Muscle layer of duodenum (tissue), 2 donors: ENCODE data around the gene AQP6.
A peak's percentile ranks its signal among the peaks of the same experiment; 100 is the strongest.

Experiments
- H3K27ac ChIP-seq: one replicate; pipeline ENCODE4 v1.7.0; 2013; ENCODE audit warnings: mild to moderate bottlenecking, low read length
- H3K27me3 ChIP-seq: one replicate; pipeline ENCODE4 v1.7.0; 2013; ENCODE audit warnings: low read depth, mild to moderate bottlenecking, control low read depth, low read length
- H3K36me3 ChIP-seq, 2 donors: one replicate each; pipeline ENCODE4 v1.7.0; 2013; ENCODE audit warnings: low read length in 2 of 2, control low read depth in 1 of 2, mild to moderate bottlenecking in 1 of 2; ENCODE audit not compliant: insufficient read depth in 2 of 2, control insufficient read depth in 1 of 2
- H3K4me1 ChIP-seq, 2 donors: one replicate each; pipeline ENCODE4 v1.7.0; 2013; ENCODE audit warnings: low read length in 2 of 2, mild to moderate bottlenecking in 2 of 2, control low read depth in 1 of 2, moderate library complexity in 1 of 2; ENCODE audit not compliant: insufficient read depth in 2 of 2, control insufficient read depth in 1 of 2
- H3K4me3 ChIP-seq, 2 donors: one replicate each; pipeline ENCODE4 v1.7.0; 2013; ENCODE audit warnings: low read length in 2 of 2, low read depth in 1 of 2, mild to moderate bottlenecking in 1 of 2
- H3K9me3 ChIP-seq, 2 donors: one replicate each; pipeline ENCODE4 v1.7.0; 2013; ENCODE audit warnings: low read length in 2 of 2, control low read depth in 1 of 2, mild to moderate bottlenecking in 1 of 2; ENCODE audit not compliant: control insufficient read depth in 1 of 2
- donor health status: healthy.

AQP6 gene

DNA sequence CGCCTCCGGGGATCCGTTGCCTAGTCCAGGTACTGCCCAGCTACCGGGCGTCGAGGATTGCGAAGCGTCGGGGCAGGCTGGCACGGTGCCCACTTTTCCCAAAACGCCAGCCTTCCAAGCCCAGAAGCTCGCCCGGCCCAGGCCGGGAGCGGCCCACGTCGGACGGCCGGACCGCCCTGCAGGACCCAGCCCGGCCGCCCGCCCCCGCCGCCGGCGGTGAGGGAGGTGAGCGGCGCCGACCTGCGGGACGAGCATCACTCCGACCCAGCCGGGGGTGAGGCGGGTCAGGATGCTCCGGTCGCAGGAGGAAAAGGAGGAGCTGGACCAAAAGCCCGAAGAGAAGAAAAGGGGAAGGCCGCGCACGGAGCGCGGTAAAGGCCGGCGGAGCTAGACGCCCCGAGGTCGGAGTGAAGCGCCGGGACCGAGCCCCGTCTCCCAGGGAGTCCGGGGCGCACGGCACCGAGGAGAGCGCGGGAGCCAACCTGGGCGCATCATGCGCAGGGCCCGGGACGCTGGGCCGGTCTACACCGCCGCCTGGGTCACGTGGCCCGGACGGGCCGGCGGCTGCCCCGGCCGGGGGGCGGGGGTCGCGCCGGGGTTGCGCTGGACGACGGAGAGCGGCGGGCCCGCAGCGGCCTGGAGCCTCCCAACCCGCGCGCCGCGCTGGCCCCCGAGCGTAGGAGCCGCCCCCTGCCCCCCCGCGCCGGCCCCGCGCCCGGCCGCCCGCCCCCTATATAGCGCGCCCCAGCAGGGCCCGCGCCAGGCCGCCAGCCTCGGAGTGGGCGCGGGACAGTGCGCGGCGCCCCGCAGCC is 11.4 kb upstream of the AQP6 start, which contains the start of gene AQP5:
Gene AQP5 (plus strand): TSS at position 762 of the 812 bp plus-strand sequence. CDS start 146 bp downstream, outside the sequence.
- no peaks in the 10 kb centered on the region for H3K36me3 ChIP-seq
- peaks cover 0 to 16% of the 10 kb centered on the region in 2 donors for H3K4me1 ChIP-seq
- no peak within 1 kb of the TSS for H3K27ac ChIP-seq
- peak within 1 kb of the TSS in 1 of 2 donors; percentile 55 for H3K4me3 ChIP-seq
- peaks cover 49% of the 10 kb centered on the region for H3K27me3 ChIP-seq
- no peaks in the 10 kb centered on the region for H3K9me3 ChIP-seq

DNA sequence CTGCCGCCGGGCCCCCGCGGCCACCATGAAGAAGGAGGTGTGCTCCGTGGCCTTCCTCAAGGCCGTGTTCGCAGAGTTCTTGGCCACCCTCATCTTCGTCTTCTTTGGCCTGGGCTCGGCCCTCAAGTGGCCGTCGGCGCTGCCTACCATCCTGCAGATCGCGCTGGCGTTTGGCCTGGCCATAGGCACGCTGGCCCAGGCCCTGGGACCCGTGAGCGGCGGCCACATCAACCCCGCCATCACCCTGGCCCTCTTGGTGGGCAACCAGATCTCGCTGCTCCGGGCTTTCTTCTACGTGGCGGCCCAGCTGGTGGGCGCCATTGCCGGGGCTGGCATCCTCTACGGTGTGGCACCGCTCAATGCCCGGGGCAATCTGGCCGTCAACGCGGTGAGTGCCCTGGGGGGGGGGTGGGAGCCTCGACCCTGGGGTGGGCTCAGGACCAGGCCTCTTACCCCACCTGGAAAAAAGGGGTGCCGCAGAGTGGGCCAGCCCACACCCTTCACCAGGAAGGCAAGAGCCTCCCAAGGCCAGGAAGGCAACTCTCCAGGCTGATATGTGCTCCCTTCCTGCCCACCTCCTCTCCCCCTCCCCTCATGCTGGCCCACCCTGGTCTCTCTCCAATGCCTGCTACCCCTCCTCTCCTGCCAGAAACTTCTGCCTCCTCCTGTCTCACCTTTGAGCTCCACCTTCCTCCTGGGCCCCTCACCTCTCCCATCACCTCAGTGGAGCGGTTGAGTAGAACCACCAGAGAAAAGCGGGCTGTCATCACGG is 10.6 kb upstream of the AQP6 start:
- Histone ChIP-seq H3K4me1 (peaks cover 0 to 18% of the 10 kb centered on the region in 2 donors), H3K27me3 (peaks cover 41% of the 10 kb centered on the region), H3K4me3 (no peak overlapping the region), H3K9me3 (no peaks in the 10 kb centered on the region), H3K36me3 (no peaks in the 10 kb centered on the region), H3K27ac (no peak overlapping the region)

DNA sequence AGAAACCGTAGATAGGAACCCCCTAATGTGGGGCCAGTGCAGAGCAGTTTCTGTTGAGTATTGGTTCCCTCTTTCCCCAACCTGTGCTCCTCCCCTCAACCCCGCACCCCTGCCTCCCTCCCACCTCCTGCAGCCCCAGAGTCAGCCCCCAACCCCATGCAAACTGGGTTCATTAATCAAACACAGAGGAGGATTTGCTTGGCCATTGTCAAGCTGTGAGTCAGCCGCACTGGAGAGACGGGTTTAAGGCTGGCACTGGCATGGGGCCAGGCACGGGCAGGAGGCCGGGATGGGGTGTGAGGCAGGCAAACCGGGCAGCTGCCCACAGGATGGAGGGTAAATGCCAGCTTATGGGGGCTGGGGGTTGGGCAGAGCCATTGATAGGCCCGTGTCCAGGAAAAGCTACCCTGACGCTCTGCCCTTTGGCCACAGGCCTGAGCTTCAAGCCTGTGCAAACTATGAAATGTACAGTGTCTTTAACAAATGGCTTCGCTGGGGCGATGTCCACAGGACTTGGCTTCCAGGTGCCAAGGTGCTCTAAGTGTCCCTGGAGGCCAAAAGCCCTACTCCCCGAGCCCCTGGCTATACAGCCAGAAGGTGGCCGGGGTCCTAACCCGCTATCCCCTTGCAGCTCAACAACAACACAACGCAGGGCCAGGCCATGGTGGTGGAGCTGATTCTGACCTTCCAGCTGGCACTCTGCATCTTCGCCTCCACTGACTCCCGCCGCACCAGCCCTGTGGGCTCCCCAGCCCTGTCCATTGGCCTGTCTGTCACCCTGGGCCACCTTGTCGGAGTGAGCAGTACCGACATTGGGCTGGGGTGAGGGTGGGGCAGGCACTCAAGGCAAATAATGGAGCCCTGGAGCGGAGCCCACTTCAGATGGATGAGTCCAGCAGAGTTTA is 9.6 kb upstream of the AQP6 start:
- Histone ChIP-seq H3K27me3 (peaks cover 33% of the 10 kb centered on the region), H3K9me3 (no peaks in the 10 kb centered on the region), H3K36me3 (no peaks in the 10 kb centered on the region), H3K4me1 (peaks cover 0 to 26% of the 10 kb centered on the region in 2 donors), H3K4me3 (no peak overlapping the region), H3K27ac (no peak overlapping the region)

DNA sequence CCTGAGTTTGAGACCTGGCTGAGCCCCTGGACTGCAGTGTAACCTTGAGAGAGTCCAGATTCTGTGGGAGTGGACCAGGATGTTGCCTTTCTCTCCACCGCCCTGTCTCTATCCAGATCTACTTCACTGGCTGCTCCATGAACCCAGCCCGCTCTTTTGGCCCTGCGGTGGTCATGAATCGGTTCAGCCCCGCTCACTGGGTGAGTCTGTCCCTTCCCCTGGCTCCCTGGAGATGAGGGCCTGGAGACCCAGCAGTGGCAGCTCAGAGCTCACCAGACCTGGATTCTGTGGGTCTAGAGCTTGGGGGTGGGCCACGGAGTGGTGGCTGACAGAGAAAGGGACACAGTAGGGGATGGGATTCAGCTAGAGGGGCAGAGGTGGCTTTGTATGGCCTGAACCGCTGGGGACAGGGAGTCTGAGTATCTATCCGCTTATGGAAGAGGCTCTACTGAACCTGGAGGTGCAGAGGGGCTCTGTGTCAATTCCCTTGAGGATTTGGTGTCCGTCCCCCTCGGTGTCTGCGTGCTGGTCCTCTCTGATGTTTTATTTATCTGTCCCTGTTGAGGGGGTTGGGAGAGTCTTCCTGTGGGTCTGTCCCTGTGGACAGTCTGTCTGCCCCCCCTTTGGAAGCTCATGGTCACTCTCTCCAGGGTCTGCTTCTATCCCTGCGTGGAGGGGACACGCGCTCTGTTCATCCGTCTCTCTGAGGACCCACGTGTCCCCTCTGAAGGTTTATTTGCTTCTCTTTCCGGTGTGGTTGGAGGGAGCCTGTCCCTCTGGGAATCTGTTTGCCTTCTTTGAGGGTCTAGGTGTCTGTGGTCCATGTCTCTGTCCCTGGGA is 8.6 kb upstream of the AQP6 start:
- Histone ChIP-seq H3K27me3 (peaks cover 25% of the 10 kb centered on the region), H3K4me1 (peaks cover 0 to 26% of the 10 kb centered on the region in 2 donors), H3K36me3 (no peaks in the 10 kb centered on the region), H3K27ac (no peak overlapping the region), H3K4me3 (no peak overlapping the region), H3K9me3 (no peaks in the 10 kb centered on the region)

DNA sequence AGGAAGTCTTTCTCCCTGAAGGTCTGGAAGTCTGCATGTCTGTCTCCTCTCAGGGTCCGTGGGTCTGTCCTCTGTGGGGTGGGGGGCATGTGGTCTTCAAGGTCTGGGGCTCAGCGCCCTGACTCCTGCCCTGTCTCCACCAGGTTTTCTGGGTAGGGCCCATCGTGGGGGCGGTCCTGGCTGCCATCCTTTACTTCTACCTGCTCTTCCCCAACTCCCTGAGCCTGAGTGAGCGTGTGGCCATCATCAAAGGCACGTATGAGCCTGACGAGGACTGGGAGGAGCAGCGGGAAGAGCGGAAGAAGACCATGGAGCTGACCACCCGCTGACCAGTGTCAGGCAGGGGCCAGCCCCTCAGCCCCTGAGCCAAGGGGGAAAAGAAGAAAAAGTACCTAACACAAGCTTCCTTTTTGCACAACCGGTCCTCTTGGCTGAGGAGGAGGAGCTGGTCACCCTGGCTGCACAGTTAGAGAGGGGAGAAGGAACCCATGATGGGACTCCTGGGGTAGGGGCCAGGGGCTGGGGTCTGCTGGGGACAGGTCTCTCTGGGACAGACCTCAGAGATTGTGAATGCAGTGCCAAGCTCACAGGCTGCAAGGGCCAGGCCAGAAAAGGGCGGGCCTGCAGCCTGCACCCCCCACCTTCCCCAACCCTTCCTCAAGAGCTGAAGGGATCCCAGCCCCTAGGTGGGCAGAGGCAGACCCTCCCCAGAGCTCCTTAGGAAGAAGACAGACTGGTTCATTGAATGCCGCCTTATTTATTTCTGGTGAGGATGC is 7.7 kb upstream of the AQP6 start:
- Histone ChIP-seq H3K4me1 (peaks cover 0 to 26% of the 10 kb centered on the region in 2 donors), H3K27me3 (peaks cover 16% of the 10 kb centered on the region)

DNA sequence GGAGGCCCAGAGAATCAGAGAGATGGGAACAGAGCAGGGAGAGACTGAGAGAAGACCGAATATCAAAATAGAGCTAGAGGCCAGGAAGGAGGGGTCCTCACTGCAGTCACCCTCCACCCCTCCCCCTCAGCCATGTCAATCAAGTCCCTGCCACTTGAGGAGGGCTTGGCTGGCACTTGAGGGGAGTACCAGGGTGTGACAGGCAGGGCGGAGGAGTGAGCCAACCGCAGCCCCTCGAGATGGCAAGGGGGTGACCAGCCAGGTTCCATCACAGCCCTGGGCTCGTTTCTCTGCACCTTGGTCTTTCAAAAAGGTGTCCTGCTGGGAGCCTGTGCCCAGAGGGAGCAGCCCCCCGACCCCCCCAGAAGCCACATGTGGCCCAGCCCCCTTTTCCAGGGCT is 6.9 kb upstream of the AQP6 start:
- no peaks in the 10 kb centered on the region for H3K9me3 ChIP-seq
- no peak overlapping the region for H3K27ac ChIP-seq
- peaks cover 0 to 26% of the 10 kb centered on the region in 2 donors for H3K4me1 ChIP-seq
- H3K4me3 ChIP-seq, result no peak overlapping the region
- H3K36me3 ChIP-seq, result no peaks in the 10 kb centered on the region
- H3K27me3 ChIP-seq, result peaks cover 8% of the 10 kb centered on the region

More for the DNA sequence above, 7.7 kb upstream of the AQP6 start:
- no peaks in the 10 kb centered on the region for H3K9me3 ChIP-seq
- H3K27ac ChIP-seq, result no peak overlapping the region
- no peaks in the 10 kb centered on the region for H3K36me3 ChIP-seq
- H3K4me3 ChIP-seq, result no peak overlapping the region

DNA sequence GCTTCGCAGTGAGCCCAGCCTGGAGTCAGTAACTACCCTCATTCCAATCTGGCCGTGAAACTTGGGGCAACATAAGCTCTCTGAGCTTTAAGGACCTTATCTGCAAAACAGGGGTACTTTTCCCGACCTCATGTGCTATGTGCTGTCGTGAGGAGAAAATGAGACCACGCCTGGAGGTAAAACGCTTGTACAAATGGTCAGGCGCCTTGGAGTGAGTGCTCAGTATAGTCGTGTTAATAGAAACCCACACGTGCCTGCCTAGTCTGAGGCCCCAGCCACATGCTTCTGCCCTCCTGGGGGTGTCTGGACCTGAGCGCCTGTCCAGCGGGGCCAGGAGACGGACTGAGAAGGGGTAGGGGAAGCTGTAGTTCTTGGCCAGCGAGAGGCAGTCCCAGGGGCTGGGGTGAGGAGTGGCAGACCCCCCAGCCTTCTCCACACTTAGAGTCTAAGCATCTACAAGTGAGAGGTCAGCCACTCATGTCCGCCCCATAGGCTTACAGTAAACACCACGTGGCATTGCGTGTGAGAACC is 6.2 kb upstream of the AQP6 start:
- H3K27me3 ChIP-seq, result peaks cover 4% of the 10 kb centered on the region
- H3K9me3 ChIP-seq, result no peaks in the 10 kb centered on the region
- H3K4me1 ChIP-seq, result peaks cover 0 to 23% of the 10 kb centered on the region in 2 donors
- H3K4me3 ChIP-seq, result peak overlapping the region in 1 of 2 donors; percentile 66
- no peak overlapping the region for H3K27ac ChIP-seq
- H3K36me3 ChIP-seq, result no peaks in the 10 kb centered on the region

DNA sequence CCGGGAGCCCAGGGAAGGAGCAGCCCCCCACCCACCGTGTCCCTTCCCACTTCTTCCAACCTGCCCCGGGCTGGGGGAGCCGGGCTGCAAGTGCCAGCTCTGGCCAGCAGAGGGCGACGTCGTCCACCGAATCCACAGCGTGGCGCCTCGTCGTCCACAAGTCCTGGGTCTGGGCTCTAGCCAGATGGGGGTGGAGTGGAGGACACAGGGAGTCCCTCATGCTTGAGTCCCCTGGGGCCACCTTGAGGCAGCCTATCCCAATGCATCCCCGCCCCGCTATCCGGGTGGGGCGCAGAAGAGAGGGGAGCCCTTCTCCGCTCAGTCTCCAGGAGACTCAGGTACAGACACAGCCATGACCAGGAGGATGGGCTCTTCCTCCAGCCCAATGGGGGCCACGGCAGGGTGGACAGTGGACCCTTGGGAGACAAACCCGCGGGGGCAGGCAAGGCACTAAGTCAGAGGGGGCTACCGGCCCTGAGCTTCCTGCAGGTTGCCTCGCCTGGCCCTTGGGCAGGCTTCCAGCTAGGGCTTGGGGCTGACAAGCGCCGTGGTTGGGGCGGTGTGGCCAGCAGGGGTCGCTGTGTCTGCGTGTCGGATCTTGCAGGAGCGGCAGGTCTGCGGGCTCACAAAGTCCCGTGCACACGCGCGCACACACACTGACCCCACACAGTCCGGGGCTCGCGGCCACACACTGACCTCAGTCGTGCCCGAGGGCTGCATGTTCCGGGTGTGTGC is 5.5 kb upstream of the AQP6 start:
- Histone ChIP-seq H3K27me3 (peaks cover 4% of the 10 kb centered on the region), H3K4me1 (peaks cover 0 to 19% of the 10 kb centered on the region in 2 donors), H3K36me3 (no peaks in the 10 kb centered on the region), H3K4me3 (peak overlapping the region; percentile 57 to 66), H3K9me3 (no peaks in the 10 kb centered on the region), H3K27ac (no peak overlapping the region)

DNA sequence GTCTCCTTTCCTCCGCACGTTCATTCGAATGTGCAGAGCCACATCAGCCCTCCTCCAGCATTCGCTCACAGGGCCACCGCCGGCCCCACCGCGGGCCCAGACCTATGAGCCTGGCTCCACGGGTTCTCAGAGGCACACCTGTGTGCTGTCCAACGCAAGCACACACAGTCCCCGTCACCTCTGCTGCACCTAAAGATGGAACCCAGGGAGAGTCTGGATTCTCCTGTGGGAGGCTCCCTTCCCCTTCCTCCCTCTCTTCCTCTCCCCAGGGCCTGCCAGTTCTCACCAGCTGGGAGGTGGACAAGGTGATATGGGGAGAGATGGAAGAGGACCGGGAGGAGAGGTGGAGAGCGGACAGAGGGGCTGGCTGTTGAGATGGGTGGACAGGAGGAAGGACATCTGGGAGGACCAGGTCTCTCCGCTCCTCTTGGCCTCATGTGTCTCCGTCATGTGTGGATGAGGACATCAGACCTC is 4.9 kb upstream of the AQP6 start:
- Histone ChIP-seq H3K9me3 (no peaks in the 10 kb centered on the region), H3K27ac (no peak overlapping the region), H3K27me3 (peaks cover 4% of the 10 kb centered on the region), H3K4me1 (peaks cover 0 to 17% of the 10 kb centered on the region in 2 donors), H3K36me3 (no peaks in the 10 kb centered on the region), H3K4me3 (peak overlapping the region in 1 of 2 donors; percentile 66)
